Skeletal muscle tissue (tissue), 2 donors: Measurements from ENCODE around the gene PLS3. TPM values are rescaled to one million over a fixed set of nuclear protein-coding genes. Genes with fewer than 3 reads are reported as not detected.

ENCODE experiments used
- small RNA-seq: library from RNA; depleted of rRNA; stranded (forward); fragments of <200 nt; gene quantifications from one replicate; pipeline ENCODE3, GENCODE V24; 2014
- total RNA-seq: library from RNA; depleted of rRNA; stranded (reverse); fragments of >200 nt; gene quantifications from one replicate; pipeline ENCODE4 v1.2.3, GENCODE V29; 2014

PLS3 gene
- total RNA-seq, 1 donor from 2014 or later: 71.0 TPM

Small RNA genes lying within 50 kb of the gene (small RNA-seq; reads per million reads assigned to genes)
- gene RF00264: not detected
